DOHH2 (cell line): ENCODE results near the gene RRBP1.

ENCODE experiments used
- H3F3A ChIP-seq: fragments of 200-600 bp; sonication (generic), shearing (Covaris generic); 2 replicates; pipeline ENCODE4 v1.6.0; 2016; ENCODE audit warnings: antibody characterized with exemption, mild to moderate bottlenecking; ENCODE audit not compliant: control insufficient read depth, insufficient read depth
- H3K27ac ChIP-seq: fragments of 200-600 bp; sonication (generic); 2 replicates; pipeline ENCODE4 v1.5.1; 2014; ENCODE audit warnings: low read depth, mild to moderate bottlenecking, low read length, moderate library complexity
- H3K27me3 ChIP-seq: fragments of 200-600 bp; sonication (generic); 2 replicates; pipeline ENCODE4 v1.6.1; 2014; ENCODE audit warnings: mild to moderate bottlenecking, low read length, mixed read lengths; ENCODE audit not compliant: control insufficient read depth
- H3K36me3 ChIP-seq: fragments of 200-600 bp; sonication (generic); 2 replicates; pipeline ENCODE4 v1.6.1; 2014; ENCODE audit warnings: mild to moderate bottlenecking, low read length, moderate library complexity, mixed read lengths; ENCODE audit not compliant: control insufficient read depth
- H3K4me1 ChIP-seq: fragments of 200-600 bp; sonication (generic); 2 replicates; pipeline ENCODE4 v1.6.1; 2014; ENCODE audit warnings: mild to moderate bottlenecking, low read length, mixed read lengths; ENCODE audit not compliant: control insufficient read depth
- H3K4me2 ChIP-seq: fragments of 200-600 bp; sonication (generic); 2 replicates; pipeline ENCODE4 v1.6.0; 2014; ENCODE audit warnings: mild to moderate bottlenecking, low read length, moderate library complexity
- H3K4me3 ChIP-seq: fragments of 200-600 bp; sonication (generic); 2 replicates; pipeline ENCODE4 v1.5.1; 2014; ENCODE audit warnings: mild to moderate bottlenecking, low read length, mixed read lengths
- H3K79me2 ChIP-seq: fragments of 200-600 bp; sonication (generic); 2 replicates; pipeline ENCODE4 v1.6.1; 2014; ENCODE audit warnings: mild to moderate bottlenecking, low read length, mixed read lengths; ENCODE audit not compliant: control insufficient read depth
- H3K9me2 ChIP-seq: fragments of 200-600 bp; sonication (generic); replicated peaks from 2 replicates; pipeline ENCODE4 v1.6.1; 2014; ENCODE audit warnings: mild to moderate bottlenecking, low read length, mixed read lengths; ENCODE audit not compliant: control insufficient read depth
- H3K9me3 ChIP-seq: fragments of 200-600 bp; sonication (generic); 2 replicates; pipeline ENCODE4 v1.6.1; 2014; ENCODE audit warnings: antibody characterized with exemption, low read length, mixed read lengths; ENCODE audit not compliant: control insufficient read depth, insufficient read depth
- H4K20me1 ChIP-seq: fragments of 200-600 bp; sonication (generic); 2 replicates; pipeline ENCODE4 v1.6.0; 2014; ENCODE audit warnings: low read depth, mild to moderate bottlenecking, antibody characterized with exemption, low read length, moderate library complexity; ENCODE audit not compliant: control insufficient read depth, insufficient read depth
- EZH2phosphoT487 ChIP-seq: fragments of 200-600 bp; sonication (generic); IDR thresholded peaks from 2 replicates; pipeline ENCODE4 v1.6.1; 2017; ENCODE audit warnings: borderline replicate concordance, mild to moderate bottlenecking, antibody characterized with exemption, low read length, moderate library complexity, mixed read lengths
- TF ChIP-seq, protein P1 (sequence below): fragments of 200-600 bp; sonication (generic); IDR thresholded peaks from one replicate; pipeline ENCODE4 v1.5.1; 2014; ENCODE audit warnings: antibody characterized with exemption, mild to moderate bottlenecking, low read depth, low read length; ENCODE audit not compliant: poor library complexity, severe bottlenecking

RRBP1 gene

DNA sequence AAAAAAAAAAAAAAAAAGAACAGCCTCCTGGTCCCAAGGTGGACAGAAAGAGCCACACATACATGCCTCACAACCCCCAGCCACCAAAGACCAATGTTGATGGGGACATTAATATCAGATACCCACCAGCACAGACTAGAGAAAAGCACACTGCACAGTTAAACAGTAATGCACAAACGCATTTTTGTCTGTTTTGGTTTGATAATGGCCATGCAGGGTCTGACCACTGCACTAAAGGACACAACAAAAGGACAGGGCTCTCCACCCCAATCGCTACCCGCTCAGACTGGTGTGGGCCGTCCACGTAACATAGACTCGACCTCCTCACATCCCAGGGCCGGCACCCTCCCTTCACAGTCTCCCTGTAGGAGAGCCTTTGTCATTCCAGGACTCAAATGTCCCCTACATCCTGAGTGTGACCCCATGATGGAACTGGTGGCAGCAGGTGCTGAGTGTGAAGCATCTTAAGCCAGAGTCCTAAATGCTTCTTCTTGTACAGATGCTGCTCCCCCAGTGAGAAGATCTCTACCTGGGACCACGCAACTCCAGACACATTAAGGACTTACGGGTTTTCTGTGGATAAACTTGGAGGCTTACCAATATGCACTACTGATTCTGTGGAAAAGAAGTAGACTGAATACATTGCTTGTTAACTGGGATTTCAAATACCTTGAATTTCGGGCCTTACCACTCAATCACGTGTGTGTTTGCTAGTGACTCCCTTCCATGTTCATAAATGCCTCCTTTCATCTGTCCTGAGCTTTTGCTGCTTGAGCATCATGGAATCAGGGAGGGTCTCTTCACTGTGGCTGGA lies 28.0 kb downstream of the RRBP1 start:
- H3K9me2 ChIP-seq = no peaks in the 10 kb centered on the region
- H3K27me3 ChIP-seq = no peaks in the 10 kb centered on the region
- no peak overlapping the region for H3K27ac ChIP-seq
- no peak overlapping the region for H3K4me3 ChIP-seq
- no peaks in the 10 kb centered on the region for H4K20me1 ChIP-seq
- H3F3A ChIP-seq = no peaks in the 10 kb centered on the region
- peaks cover 5% of the 10 kb centered on the region; the same call in 1 of the 2 replicates for H3K9me3 ChIP-seq
- H3K36me3 ChIP-seq = peaks cover 22% of the 10 kb centered on the region
- no peak for TF ChIP-seq EZH2phosphoT487
- TF ChIP-seq, protein P1, sequence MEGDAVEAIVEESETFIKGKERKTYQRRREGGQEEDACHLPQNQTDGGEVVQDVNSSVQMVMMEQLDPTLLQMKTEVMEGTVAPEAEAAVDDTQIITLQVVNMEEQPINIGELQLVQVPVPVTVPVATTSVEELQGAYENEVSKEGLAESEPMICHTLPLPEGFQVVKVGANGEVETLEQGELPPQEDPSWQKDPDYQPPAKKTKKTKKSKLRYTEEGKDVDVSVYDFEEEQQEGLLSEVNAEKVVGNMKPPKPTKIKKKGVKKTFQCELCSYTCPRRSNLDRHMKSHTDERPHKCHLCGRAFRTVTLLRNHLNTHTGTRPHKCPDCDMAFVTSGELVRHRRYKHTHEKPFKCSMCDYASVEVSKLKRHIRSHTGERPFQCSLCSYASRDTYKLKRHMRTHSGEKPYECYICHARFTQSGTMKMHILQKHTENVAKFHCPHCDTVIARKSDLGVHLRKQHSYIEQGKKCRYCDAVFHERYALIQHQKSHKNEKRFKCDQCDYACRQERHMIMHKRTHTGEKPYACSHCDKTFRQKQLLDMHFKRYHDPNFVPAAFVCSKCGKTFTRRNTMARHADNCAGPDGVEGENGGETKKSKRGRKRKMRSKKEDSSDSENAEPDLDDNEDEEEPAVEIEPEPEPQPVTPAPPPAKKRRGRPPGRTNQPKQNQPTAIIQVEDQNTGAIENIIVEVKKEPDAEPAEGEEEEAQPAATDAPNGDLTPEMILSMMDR = no peak
- peaks cover 55% of the 10 kb centered on the region for H3K4me1 ChIP-seq
- H3K4me2 ChIP-seq = no peak overlapping the region
- peaks cover 5% of the 10 kb centered on the region; the same call in 1 of the 2 replicates for H3K79me2 ChIP-seq

GRCh38 chr20:17652411-17652810 lies 29.6 kb downstream of the RRBP1 start:
- H3K27ac ChIP-seq = no peak overlapping the region
- H3K9me3 ChIP-seq = no peaks in the 10 kb centered on the region
- H3K4me3 ChIP-seq = no peak overlapping the region
- peaks cover 58% of the 10 kb centered on the region for H3K4me1 ChIP-seq
- no peaks in the 10 kb centered on the region for H4K20me1 ChIP-seq
- TF ChIP-seq EZH2phosphoT487 = no peak
- TF ChIP-seq, protein P1 = no peak
- H3K27me3 ChIP-seq = no peaks in the 10 kb centered on the region
- H3K4me2 ChIP-seq = no peak overlapping the region
- H3F3A ChIP-seq = no peaks in the 10 kb centered on the region
- H3K9me2 ChIP-seq = no peaks in the 10 kb centered on the region
- H3K79me2 ChIP-seq = peaks cover 5% of the 10 kb centered on the region; the same call in 1 of the 2 replicates
- peaks cover 9% of the 10 kb centered on the region; the same call in 1 of the 2 replicates for H3K36me3 ChIP-seq

GRCh38 chr20:17651760-17652388 lies 30.2 kb downstream of the RRBP1 start:
- H3K9me3 ChIP-seq = no peaks in the 10 kb centered on the region
- H3K79me2 ChIP-seq = peaks cover 5% of the 10 kb centered on the region; the same call in 1 of the 2 replicates
- H3K4me3 ChIP-seq = no peak overlapping the region
- H3F3A ChIP-seq = no peaks in the 10 kb centered on the region
- TF ChIP-seq, protein P1 = no peak
- no peak for TF ChIP-seq EZH2phosphoT487
- peaks cover 58% of the 10 kb centered on the region for H3K4me1 ChIP-seq
- H3K9me2 ChIP-seq = no peaks in the 10 kb centered on the region
- H3K27me3 ChIP-seq = no peaks in the 10 kb centered on the region
- H3K36me3 ChIP-seq = peaks cover 9% of the 10 kb centered on the region; the same call in 1 of the 2 replicates
- no peak overlapping the region for H3K27ac ChIP-seq
- no peak overlapping the region for H3K4me2 ChIP-seq
- H4K20me1 ChIP-seq = no peaks in the 10 kb centered on the region
